Choroid plexus epithelial cell (primary cell): ENCODE measurements around the gene PSME4.

Source experiments
- DNase-seq: peaks from one replicate; pipeline ENCODE4 v3.0.0-alpha.2; 2010; ENCODE audit warnings: low read depth
- H3K4me3 ChIP-seq: 2 replicates; pipeline ENCODE4 v1.5.1; 2011; ENCODE audit warnings: low read depth, mild to moderate bottlenecking, control low read depth, low read length, moderate library complexity
- CTCF ChIP-seq: conservative IDR thresholded peaks from 2 replicates; pipeline ENCODE4 v1.5.1; 2011; ENCODE audit warnings: low read depth, mild to moderate bottlenecking, control low read depth, inconsistent platforms, low read length, moderate library complexity

The PSME4 gene

DNA sequence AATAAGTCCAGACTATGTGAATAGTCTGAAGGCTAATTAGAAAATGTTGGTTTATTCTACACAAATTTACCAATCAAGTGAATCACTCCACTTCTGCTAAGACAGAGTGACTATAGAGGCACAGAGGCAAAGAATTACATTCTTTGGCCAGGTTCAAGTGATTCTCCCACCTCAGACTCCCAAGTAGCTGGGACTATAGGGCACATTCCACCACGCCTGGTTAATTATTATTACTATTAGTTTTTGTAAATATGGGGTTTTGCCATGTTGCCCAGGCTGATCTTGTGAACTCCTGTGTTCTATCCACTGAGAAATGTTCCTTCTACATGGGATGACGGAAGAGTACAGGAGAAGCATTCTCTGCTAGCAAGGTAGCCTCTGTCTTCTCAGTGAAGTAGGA lies 37.6 kb upstream of the PSME4 start:
- no peak for DNase-seq
- no peak overlapping the region for H3K4me3 ChIP-seq
- no peak for TF ChIP-seq CTCF

GRCh38 chr2:54000524-54000923 lies 29.7 kb upstream of the PSME4 start:
- peak; percentile 31 for DNase-seq
- no peak overlapping the region for H3K4me3 ChIP-seq
- no peak for TF ChIP-seq CTCF

DNA sequence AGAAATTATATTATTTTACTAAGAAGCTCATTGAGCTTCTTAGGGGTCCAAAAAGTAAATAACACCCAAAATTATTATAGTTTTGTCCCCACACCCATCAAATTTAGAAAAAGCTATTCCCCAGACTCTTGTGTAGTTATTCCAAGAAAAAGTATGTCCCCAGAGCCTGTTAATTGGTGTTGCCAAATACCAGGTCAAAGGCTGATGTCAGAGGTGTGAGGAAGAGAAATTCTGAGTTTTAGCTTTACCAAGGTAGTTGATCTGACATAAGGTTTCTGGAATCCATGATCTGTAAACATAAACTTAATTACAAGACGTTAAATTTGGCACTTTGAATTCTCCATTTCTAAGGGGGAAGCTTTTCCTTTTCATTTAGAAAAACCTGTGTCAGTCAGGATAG lies 29.3 kb upstream of the PSME4 start:
- DNase-seq: no peak
- no peak overlapping the region for H3K4me3 ChIP-seq
- TF ChIP-seq CTCF: no peak

DNA sequence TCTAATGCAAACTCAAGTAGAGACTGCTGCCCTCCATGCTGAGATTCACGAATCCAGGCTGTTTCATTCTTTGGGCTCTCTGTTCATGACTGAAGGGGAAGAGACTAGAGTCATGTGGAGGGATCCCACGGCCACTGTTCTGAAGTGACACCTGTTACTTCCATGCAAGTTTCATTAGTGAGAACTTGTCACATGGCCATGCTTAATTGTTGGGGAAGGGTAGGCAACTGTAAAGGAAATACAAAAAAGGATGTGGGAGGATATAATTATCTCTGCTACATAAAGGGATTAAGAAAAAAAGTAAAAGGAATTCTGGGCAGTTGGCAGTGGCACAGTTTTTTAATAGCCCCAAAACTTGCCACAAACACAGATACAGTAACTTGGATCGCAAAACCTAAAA lies 28.0 kb upstream of the PSME4 start:
- no peak for TF ChIP-seq CTCF
- DNase-seq: no peak
- no peak overlapping the region for H3K4me3 ChIP-seq

DNA sequence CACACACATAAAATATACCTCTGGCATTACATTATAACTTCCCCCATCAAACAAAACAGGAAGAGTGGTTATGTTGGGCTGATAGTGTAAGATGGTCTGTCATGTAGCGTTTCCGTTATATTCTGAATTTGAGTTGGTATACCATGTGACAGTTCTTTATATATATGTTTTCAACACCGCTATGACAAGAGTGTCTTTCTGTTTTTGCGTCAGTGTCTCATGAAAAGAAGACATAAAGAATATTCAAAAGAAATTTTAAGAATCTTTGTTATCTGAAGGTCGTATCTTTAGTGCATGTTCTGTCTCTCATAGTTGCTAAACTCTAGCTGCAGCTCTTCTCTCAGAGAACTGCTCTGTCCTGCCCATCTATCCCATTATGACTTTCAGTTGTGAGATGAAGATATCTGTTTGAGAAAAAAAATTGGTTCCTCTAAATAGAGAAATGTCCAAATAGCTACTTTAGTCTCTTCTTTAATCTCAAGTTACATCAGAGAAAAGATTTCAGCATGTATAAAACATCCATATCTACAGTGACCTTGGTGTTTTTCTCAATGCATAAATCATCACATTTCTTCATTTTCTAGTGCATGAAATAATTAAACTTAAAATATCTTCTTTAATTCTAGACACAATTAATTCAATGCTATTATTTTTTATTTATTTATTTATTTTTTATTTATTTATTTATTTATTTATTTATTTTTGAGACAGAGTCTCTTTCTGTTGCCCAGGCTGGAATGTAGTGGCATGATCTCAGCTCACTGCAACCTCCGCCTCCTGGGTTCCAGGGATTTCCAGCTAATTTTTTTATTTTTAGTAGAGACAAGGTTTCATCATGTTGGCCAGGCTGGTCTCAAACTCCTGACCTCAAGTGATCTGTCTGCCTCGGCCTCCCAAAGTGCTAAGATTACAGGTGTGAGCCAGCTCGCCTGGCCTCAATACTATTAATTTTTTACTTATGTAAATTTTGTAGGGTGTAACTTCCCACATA lies 24.3 kb upstream of the PSME4 start:
- H3K4me3 ChIP-seq: no peak overlapping the region
- DNase-seq: no peak
- no peak for TF ChIP-seq CTCF

- H3K4me3 ChIP-seq: no peak overlapping the region
- no peak for DNase-seq
- no peak for TF ChIP-seq CTCF
Measured at GRCh38 chr2:53991948-53992347, 21.2 kb upstream of the PSME4 start.

GRCh38 chr2:53989210-53989862 lies 18.5 kb upstream of the PSME4 start:
- TF ChIP-seq CTCF: no peak
- H3K4me3 ChIP-seq: no peak overlapping the region
- no peak for DNase-seq
